Retina (tissue), 1 donor: Measurements from ENCODE around the gene PLCL1.
"Not testable (repeated sequence)": the region's sequence is repeated elsewhere in the genome, so short reads cannot be mapped to it uniquely, and the experiment has no call there.

Experiments used
- DNase-seq: peaks from one replicate; pipeline ENCODE4 v3.0.0-alpha.2; 2016

The PLCL1 gene

GRCh38 chr2:198008230-198008629 lies 203.8 kb downstream of the PLCL1 start:
- DNase-seq = no peak

GRCh38 chr2:198012025-198012424 lies 207.6 kb downstream of the PLCL1 start:
- DNase-seq = no peak

GRCh38 chr2:198016243-198016642 lies 211.8 kb downstream of the PLCL1 start:
- no peak for DNase-seq

- no peak for DNase-seq
Observed at GRCh38 chr2:198017068-198017467, 212.7 kb downstream of the PLCL1 start.

GRCh38 chr2:198028955-198029354 lies 224.6 kb downstream of the PLCL1 start:
- no peak for DNase-seq

- not testable (repeated sequence) for DNase-seq
Observed at GRCh38 chr2:198029576-198029975, 225.2 kb downstream of the PLCL1 start.

- DNase-seq = no peak
Observed at GRCh38 chr2:198033626-198034025, 229.2 kb downstream of the PLCL1 start.

GRCh38 chr2:198036029-198036879 lies 231.9 kb downstream of the PLCL1 start:
- DNase-seq = no peak

- DNase-seq = no peak
Observed at GRCh38 chr2:198040835-198041234, 236.4 kb downstream of the PLCL1 start.

GRCh38 chr2:198042189-198042588 lies 237.8 kb downstream of the PLCL1 start:
- DNase-seq = no peak

GRCh38 chr2:198044777-198045176 lies 240.4 kb downstream of the PLCL1 start:
- DNase-seq = no peak

- DNase-seq = no peak
Observed at GRCh38 chr2:198045227-198045626, 240.8 kb downstream of the PLCL1 start.

- DNase-seq = no peak
Observed at GRCh38 chr2:198052741-198053140, 248.3 kb downstream of the PLCL1 start.

- DNase-seq = peak; percentile 42
Observed at GRCh38 chr2:198053148-198053547, 248.8 kb downstream of the PLCL1 start.

- DNase-seq = no peak
Observed at GRCh38 chr2:198053776-198054175, 249.4 kb downstream of the PLCL1 start.

- no peak for DNase-seq
Observed at GRCh38 chr2:198054299-198054698, 249.9 kb downstream of the PLCL1 start.

- DNase-seq = peak; percentile 23
Observed at GRCh38 chr2:198055716-198056115, 251.3 kb downstream of the PLCL1 start.

- no peak for DNase-seq
Observed at GRCh38 chr2:198056836-198057235, 252.4 kb downstream of the PLCL1 start.

- DNase-seq = no peak
Observed at GRCh38 chr2:198059800-198060199, 255.4 kb downstream of the PLCL1 start.

- DNase-seq = no peak
Observed at GRCh38 chr2:198060277-198060676, 255.9 kb downstream of the PLCL1 start.

- no peak for DNase-seq
Observed at GRCh38 chr2:198062826-198063225, 258.4 kb downstream of the PLCL1 start.

- no peak for DNase-seq
Observed at GRCh38 chr2:198063242-198063641, 258.8 kb downstream of the PLCL1 start.

GRCh38 chr2:198065322-198065721 lies 260.9 kb downstream of the PLCL1 start:
- no peak for DNase-seq

- no peak for DNase-seq
Observed at GRCh38 chr2:198066597-198066996, 262.2 kb downstream of the PLCL1 start.

- DNase-seq = no peak
Observed at GRCh38 chr2:198072655-198073054, 268.3 kb downstream of the PLCL1 start.
